Esophagus squamous epithelium (tissue), 4 donors: ENCODE measurements around the gene AMZ1.

Experiments
- CTCF ChIP-seq, 6 experiments: fragments of 450-650 bp in 4 of 6; fragments of 200-600 bp in 2 of 6; sonication (generic) in 2 of 6; IDR thresholded peaks; one replicate each; pipeline ENCODE4 v1.5.1; 2016 to 2019; ENCODE audit warnings: antibody characterized with exemption in 6 of 6, mild to moderate bottlenecking in 4 of 6, moderate library complexity in 4 of 6
- POLR2A ChIP-seq, 4 donors: fragments of 450-650 bp; IDR thresholded peaks; one replicate each; pipeline ENCODE4 v1.6.1; 2017; ENCODE audit warnings: antibody characterized with exemption in 4 of 4, mild to moderate bottlenecking in 4 of 4, moderate library complexity in 3 of 4

- TF ChIP-seq POLR2A (IDR thresholded peaks at IDR 0.05) = no peak
- no peak for TF ChIP-seq CTCF (IDR thresholded peaks at IDR 0.05)
These were observed 25.5 kb upstream of the AMZ1 start for GRCh38 chr7:2662273-2663120.
